HL-60 (cell line): ENCODE data around the gene PKD1L1.

ENCODE experiments used
- DNase-seq, 2 experiments: peaks; one replicate each; pipeline ENCODE4 v3.0.0-alpha.2; 2010 to 2020; ENCODE audit warnings: low read depth in 1 of 2, low spot score in 1 of 2
- H3K27ac ChIP-seq: fragments of 250-450 bp; sonication (Bioruptor Pico); replicated peaks from 2 replicates; pipeline ENCODE4 v1.5.1; 2020; ENCODE audit warnings: mild to moderate bottlenecking, moderate library complexity
- H3K27me3 ChIP-seq: fragments of 250-450 bp; sonication (Bioruptor Pico); 2 replicates; pipeline ENCODE4 v1.5.1; 2021; ENCODE audit warnings: mild to moderate bottlenecking, moderate library complexity; ENCODE audit not compliant: insufficient read depth, poor library complexity, severe bottlenecking
- H3K4me3 ChIP-seq: replicated peaks from 2 replicates; pipeline ENCODE4 v1.5.1; 2011; ENCODE audit warnings: mild to moderate bottlenecking, control low read depth, low read length; ENCODE audit not compliant: insufficient read depth
- GABPA ChIP-seq: IDR thresholded peaks from 2 replicates; pipeline ENCODE4 v1.6.1; 2012; ENCODE audit warnings: low read depth
- POLR2AphosphoS5 ChIP-seq: IDR thresholded peaks from 2 replicates; pipeline ENCODE4 v1.6.1; 2012; ENCODE audit warnings: low read depth
- SPI1 ChIP-seq: IDR thresholded peaks from 2 replicates; pipeline ENCODE4 v1.6.1; 2012; ENCODE audit warnings: low read depth, mild to moderate bottlenecking, borderline replicate concordance
- TF ChIP-seq, protein P1 (sequence below): IDR thresholded peaks from 2 replicates; pipeline ENCODE4 v1.6.1; 2012; ENCODE audit warnings: low read depth; ENCODE audit not compliant: insufficient replicate concordance
- TF ChIP-seq, protein P2 (sequence below): IDR thresholded peaks from one replicate; pipeline ENCODE4 v1.5.1; 2011; ENCODE audit warnings: low read length, control low read depth, inconsistent platforms; ENCODE audit not compliant: insufficient read depth

The PKD1L1 gene

GRCh38 chr7:47811632-47812380 lies 136.5 kb downstream of the PKD1L1 start:
- no peak overlapping the region for H3K27ac ChIP-seq

GRCh38 chr7:47809387-47809786 lies 138.9 kb downstream of the PKD1L1 start:
- Histone ChIP-seq H3K27ac (no peak overlapping the region), H3K4me3 (no peak overlapping the region), H3K27me3 (no peaks in the 10 kb centered on the region)
- TF ChIP-seq POLR2AphosphoS5 (no peak), GABPA (no peak)
- TF ChIP-seq, protein P1, sequence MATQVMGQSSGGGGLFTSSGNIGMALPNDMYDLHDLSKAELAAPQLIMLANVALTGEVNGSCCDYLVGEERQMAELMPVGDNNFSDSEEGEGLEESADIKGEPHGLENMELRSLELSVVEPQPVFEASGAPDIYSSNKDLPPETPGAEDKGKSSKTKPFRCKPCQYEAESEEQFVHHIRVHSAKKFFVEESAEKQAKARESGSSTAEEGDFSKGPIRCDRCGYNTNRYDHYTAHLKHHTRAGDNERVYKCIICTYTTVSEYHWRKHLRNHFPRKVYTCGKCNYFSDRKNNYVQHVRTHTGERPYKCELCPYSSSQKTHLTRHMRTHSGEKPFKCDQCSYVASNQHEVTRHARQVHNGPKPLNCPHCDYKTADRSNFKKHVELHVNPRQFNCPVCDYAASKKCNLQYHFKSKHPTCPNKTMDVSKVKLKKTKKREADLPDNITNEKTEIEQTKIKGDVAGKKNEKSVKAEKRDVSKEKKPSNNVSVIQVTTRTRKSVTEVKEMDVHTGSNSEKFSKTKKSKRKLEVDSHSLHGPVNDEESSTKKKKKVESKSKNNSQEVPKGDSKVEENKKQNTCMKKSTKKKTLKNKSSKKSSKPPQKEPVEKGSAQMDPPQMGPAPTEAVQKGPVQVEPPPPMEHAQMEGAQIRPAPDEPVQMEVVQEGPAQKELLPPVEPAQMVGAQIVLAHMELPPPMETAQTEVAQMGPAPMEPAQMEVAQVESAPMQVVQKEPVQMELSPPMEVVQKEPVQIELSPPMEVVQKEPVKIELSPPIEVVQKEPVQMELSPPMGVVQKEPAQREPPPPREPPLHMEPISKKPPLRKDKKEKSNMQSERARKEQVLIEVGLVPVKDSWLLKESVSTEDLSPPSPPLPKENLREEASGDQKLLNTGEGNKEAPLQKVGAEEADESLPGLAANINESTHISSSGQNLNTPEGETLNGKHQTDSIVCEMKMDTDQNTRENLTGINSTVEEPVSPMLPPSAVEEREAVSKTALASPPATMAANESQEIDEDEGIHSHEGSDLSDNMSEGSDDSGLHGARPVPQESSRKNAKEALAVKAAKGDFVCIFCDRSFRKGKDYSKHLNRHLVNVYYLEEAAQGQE, result no peak
- DNase-seq, result no peak

More at GRCh38 chr7:47811632-47812380, 136.5 kb downstream of the PKD1L1 start:
- Histone ChIP-seq H3K27me3 (no peaks in the 10 kb centered on the region), H3K4me3 (no peak overlapping the region)
- TF ChIP-seq, protein P1, result no peak
- TF ChIP-seq POLR2AphosphoS5 (no peak), GABPA (no peak), SPI1 (no peak)
- TF ChIP-seq, protein P2, sequence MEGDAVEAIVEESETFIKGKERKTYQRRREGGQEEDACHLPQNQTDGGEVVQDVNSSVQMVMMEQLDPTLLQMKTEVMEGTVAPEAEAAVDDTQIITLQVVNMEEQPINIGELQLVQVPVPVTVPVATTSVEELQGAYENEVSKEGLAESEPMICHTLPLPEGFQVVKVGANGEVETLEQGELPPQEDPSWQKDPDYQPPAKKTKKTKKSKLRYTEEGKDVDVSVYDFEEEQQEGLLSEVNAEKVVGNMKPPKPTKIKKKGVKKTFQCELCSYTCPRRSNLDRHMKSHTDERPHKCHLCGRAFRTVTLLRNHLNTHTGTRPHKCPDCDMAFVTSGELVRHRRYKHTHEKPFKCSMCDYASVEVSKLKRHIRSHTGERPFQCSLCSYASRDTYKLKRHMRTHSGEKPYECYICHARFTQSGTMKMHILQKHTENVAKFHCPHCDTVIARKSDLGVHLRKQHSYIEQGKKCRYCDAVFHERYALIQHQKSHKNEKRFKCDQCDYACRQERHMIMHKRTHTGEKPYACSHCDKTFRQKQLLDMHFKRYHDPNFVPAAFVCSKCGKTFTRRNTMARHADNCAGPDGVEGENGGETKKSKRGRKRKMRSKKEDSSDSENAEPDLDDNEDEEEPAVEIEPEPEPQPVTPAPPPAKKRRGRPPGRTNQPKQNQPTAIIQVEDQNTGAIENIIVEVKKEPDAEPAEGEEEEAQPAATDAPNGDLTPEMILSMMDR, result no peak
- no peak for DNase-seq

- DNase-seq, result no peak
- TF ChIP-seq, protein P2, result no peak
- TF ChIP-seq, protein P1, result no peak
- TF ChIP-seq POLR2AphosphoS5 (no peak), SPI1 (no peak), GABPA (no peak)
- Histone ChIP-seq H3K4me3 (no peak overlapping the region), H3K27me3 (no peaks in the 10 kb centered on the region), H3K27ac (no peak overlapping the region)
Observed at GRCh38 chr7:47808321-47808720, 139.9 kb downstream of the PKD1L1 start.
